Lower lobe of right lung (tissue), 2 donors: ENCODE results near the gene ADGRG6. TPM values are rescaled to one million over a fixed set of nuclear protein-coding genes. Genes with fewer than 3 reads are reported as not detected.

Experiments
- ATAC-seq, 2 donors: fragments of 200-7000 bp; cut with Tn5 transposase; one replicate each; pipeline ENCODE4 v1.9.1; 2020 to 2022; ENCODE audit warnings: mild to moderate bottlenecking in 2 of 2, moderate library complexity in 2 of 2
- DNase-seq: peaks from one replicate; pipeline ENCODE4 v3.0.0-alpha.2; 2020
- H3K27ac ChIP-seq: fragments of 200-600 bp; one replicate; pipeline ENCODE4 v1.8.0; 2022
- H3K27me3 ChIP-seq: fragments of 200-600 bp; one replicate; pipeline ENCODE4 v1.8.0; 2022; ENCODE audit warnings: low read depth
- H3K36me3 ChIP-seq: fragments of 200-600 bp; one replicate; pipeline ENCODE4 v1.8.0; 2022; ENCODE audit warnings: mild to moderate bottlenecking
- H3K4me1 ChIP-seq: fragments of 200-600 bp; one replicate; pipeline ENCODE4 v1.8.0; 2022
- H3K4me3 ChIP-seq: fragments of 200-600 bp; one replicate; pipeline ENCODE4 v1.8.0; 2022; ENCODE audit warnings: mild to moderate bottlenecking
- H3K9me3 ChIP-seq: fragments of 200-600 bp; one replicate; pipeline ENCODE4 v1.8.0; 2022
- intact Hi-C: fragments of 100-400 bp; cut with DNase I; formaldehyde crosslinking; loops from one replicate; pipeline ENCODE4 v1.11.0; 2022
- total RNA-seq: library from RNA; stranded (reverse); fragmentation: NEBNext Ultra II Directional; extraction: Animal tissue kit (Norgen Biotek cat#: 25700); gene quantifications from one replicate; pipeline ENCODE4 v1.2.1, GENCODE V29; 2021
- TF ChIP-seq, protein P1 (sequence below): fragments of 200-600 bp; IDR thresholded peaks from one replicate; pipeline ENCODE4 v1.8.0; 2022; ENCODE audit warnings: antibody characterized with exemption, mild to moderate bottlenecking
- donor health status: DM: no; HTN: yes; CAD: no; lungs with severe emphysema.

Gene ADGRG6
- total RNA-seq, 1 donor from 2014 or later: 35.7 TPM

DNA sequence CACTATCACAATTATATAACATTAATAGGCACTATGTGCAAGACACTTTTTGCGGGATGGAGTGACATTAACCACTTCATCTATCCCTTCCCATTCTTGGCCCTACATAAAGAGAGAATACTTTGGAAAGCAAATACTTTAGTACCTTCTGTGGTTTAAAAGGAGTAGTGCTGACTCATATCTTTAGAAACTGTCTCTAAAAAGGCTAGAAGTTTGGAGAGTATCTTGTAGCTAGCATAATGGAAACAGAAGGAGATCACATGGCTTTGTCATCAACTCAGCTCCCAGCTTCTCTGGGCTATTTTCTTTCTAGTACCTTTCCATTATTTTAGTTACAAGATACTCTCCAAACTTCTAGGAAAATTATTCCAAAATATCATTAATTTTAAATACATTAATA lies 157.5 kb downstream of the ADGRG6 start:
- H3K27me3 ChIP-seq: no peaks in the 10 kb centered on the region
- DNase-seq: no peak
- intact Hi-C loops: no loop called here
- no peak for ATAC-seq
- H3K27ac ChIP-seq: no peak overlapping the region
- H3K36me3 ChIP-seq: no peaks in the 10 kb centered on the region
- no peak overlapping the region for H3K4me3 ChIP-seq
- no peaks in the 10 kb centered on the region for H3K4me1 ChIP-seq
- TF ChIP-seq, protein P1, sequence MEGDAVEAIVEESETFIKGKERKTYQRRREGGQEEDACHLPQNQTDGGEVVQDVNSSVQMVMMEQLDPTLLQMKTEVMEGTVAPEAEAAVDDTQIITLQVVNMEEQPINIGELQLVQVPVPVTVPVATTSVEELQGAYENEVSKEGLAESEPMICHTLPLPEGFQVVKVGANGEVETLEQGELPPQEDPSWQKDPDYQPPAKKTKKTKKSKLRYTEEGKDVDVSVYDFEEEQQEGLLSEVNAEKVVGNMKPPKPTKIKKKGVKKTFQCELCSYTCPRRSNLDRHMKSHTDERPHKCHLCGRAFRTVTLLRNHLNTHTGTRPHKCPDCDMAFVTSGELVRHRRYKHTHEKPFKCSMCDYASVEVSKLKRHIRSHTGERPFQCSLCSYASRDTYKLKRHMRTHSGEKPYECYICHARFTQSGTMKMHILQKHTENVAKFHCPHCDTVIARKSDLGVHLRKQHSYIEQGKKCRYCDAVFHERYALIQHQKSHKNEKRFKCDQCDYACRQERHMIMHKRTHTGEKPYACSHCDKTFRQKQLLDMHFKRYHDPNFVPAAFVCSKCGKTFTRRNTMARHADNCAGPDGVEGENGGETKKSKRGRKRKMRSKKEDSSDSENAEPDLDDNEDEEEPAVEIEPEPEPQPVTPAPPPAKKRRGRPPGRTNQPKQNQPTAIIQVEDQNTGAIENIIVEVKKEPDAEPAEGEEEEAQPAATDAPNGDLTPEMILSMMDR: no peak
- no peaks in the 10 kb centered on the region for H3K9me3 ChIP-seq

DNA sequence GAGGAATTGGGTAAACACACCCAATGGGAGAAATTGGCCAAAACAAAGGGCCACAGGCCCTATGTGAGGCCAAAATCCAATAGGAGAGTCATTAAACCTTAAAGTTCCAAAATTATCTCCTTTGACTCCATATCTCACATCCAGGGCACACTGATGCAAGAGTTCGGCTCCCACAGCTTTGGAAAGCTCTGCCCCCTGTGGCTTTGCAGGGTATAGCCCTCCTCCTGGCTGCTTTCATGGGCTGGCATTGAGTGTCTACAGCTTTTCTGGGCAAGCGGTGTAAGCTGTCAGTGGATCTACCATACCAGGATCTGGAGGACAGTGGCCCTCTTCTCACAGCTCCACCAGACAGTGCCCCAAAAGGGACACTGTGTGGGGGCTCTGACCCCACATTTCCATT lies 160.5 kb downstream of the ADGRG6 start:
- Histone ChIP-seq H3K27ac (no peak overlapping the region), H3K27me3 (no peaks in the 10 kb centered on the region), H3K9me3 (no peaks in the 10 kb centered on the region), H3K4me3 (no peak overlapping the region), H3K36me3 (no peaks in the 10 kb centered on the region), H3K4me1 (no peaks in the 10 kb centered on the region)
- TF ChIP-seq, protein P1: no peak
- ATAC-seq: no peak
- DNase-seq: no peak
- intact Hi-C loops: no loop called here

DNA sequence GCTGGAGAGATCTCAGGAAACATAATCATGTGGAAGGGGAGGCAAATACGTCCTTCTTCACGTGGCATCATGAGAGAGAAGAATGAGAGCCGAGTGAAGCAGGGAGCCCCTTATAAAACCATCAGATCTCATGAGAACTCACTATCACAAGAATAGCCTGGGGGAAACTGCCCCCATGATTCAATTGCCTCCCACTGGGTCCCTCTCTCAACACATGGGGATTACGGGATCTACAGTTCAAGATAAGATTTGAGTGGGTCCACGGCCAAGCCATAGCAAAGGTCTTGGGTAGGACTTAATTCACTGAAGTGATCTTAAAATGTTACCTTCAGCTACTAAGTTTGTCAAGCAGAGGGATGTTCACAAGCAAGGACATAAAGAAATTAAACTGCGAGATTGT lies 162.2 kb downstream of the ADGRG6 start:
- H3K4me1 ChIP-seq: no peaks in the 10 kb centered on the region
- no peaks in the 10 kb centered on the region for H3K36me3 ChIP-seq
- ATAC-seq: no peak
- no peaks in the 10 kb centered on the region for H3K9me3 ChIP-seq
- TF ChIP-seq, protein P1: no peak
- H3K27me3 ChIP-seq: no peaks in the 10 kb centered on the region
- intact Hi-C loops: no loop called here
- H3K27ac ChIP-seq: no peak overlapping the region
- DNase-seq: no peak
- H3K4me3 ChIP-seq: no peak overlapping the region

DNA sequence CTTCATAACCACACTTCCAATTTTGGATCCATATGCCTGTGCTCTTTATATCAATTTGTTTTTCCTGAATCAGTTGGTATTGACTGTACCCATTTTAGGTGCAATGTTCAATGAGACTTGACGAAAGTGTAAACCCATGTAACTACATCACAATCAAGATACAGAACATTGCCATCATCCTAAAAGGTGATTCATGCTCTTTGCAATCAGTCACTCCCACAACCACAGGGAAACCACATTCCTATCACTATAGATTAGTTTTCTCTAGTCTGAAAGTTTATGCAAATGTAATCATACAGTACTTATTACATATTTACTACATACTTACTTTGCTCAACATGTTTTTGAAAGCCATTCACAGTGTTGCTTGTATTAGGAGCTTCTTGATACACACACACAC lies 167.4 kb downstream of the ADGRG6 start:
- ATAC-seq (no peak), DNase-seq (no peak)
- no peaks in the 10 kb centered on the region for H3K36me3 ChIP-seq
- intact Hi-C loops: no loop called here
- no peaks in the 10 kb centered on the region for H3K9me3 ChIP-seq
- H3K27me3 ChIP-seq: no peaks in the 10 kb centered on the region
- no peaks in the 10 kb centered on the region for H3K4me1 ChIP-seq
- TF ChIP-seq, protein P1: no peak
- H3K27ac ChIP-seq: no peak overlapping the region
- no peak overlapping the region for H3K4me3 ChIP-seq

DNA sequence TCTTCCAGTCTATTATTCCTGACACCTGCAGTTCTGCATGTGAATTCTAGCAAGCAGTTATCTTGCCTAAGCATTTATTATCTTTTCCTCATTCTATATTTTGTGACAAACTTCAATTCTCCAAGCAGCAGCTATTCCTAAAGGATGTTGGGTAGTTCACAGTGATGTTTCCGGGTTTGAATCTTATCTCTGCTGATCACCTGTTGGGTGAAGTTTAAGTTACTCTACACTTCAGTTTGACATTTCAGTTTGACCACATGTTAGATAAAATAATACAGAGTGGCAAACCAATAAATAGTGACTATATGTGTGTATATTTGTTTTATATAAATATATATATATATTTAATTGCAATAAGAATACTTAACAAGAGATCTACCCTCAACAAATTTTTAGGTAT lies 168.6 kb downstream of the ADGRG6 start:
- intact Hi-C loops: no loop called here
- TF ChIP-seq, protein P1: no peak
- H3K4me3 ChIP-seq: no peak overlapping the region

More for the DNA sequence above, 168.6 kb downstream of the ADGRG6 start:
- Histone ChIP-seq H3K27ac (no peak overlapping the region), H3K4me1 (no peaks in the 10 kb centered on the region), H3K27me3 (no peaks in the 10 kb centered on the region), H3K36me3 (no peaks in the 10 kb centered on the region), H3K9me3 (no peaks in the 10 kb centered on the region)
- DNase-seq: no peak
- ATAC-seq: no peak
